HepG2 (cell line): ENCODE measurements around the gene ARRDC3. TPM values are rescaled to one million over a fixed set of nuclear protein-coding genes. Genes with fewer than 3 reads are reported as not detected.

ENCODE experiments used
- AKAP8 ChIP-seq: sonication (generic); formaldehyde crosslinking; IDR thresholded peaks from 2 replicates; pipeline ENCODE4 v1.5.1; 2020; ENCODE audit warnings: mild to moderate bottlenecking, missing genetic modification reagents
- ATF7-NPFF ChIP-seq: sonication (generic); formaldehyde crosslinking; IDR thresholded peaks from 2 replicates; pipeline ENCODE4 v1.8.1; 2023; ENCODE audit warnings: mild to moderate bottlenecking, low read depth, missing genetic modification reagents, moderate library complexity
- ELF1 ChIP-seq: sonication (generic); formaldehyde crosslinking; IDR thresholded peaks from 2 replicates; pipeline ENCODE4 v1.4.0; 2020; ENCODE audit warnings: missing genetic modification reagents
- HNF4G ChIP-seq, 2 experiments: sonication (generic) in 1 of 2; formaldehyde crosslinking in 1 of 2; IDR thresholded peaks; 2 replicates each; pipeline versions ENCODE4 v1.4.0 to v1.6.1; 2011 to 2020; ENCODE audit warnings: borderline replicate concordance in 2 of 2, low read depth in 2 of 2, mild to moderate bottlenecking in 2 of 2, low read length in 1 of 2, missing genetic modification reagents in 1 of 2, moderate library complexity in 1 of 2
- HOXA9 ChIP-seq: sonication (generic); formaldehyde crosslinking; IDR thresholded peaks from 2 replicates; pipeline ENCODE4 v1.8.1; 2022; ENCODE audit warnings: missing genetic modification reagents, mild to moderate bottlenecking, moderate library complexity, borderline replicate concordance
- KAT7 ChIP-seq: IDR thresholded peaks from 2 replicates; pipeline ENCODE4 v1.6.1; 2018; ENCODE audit warnings: borderline replicate concordance, missing compliant biosample characterization
- MTF1 ChIP-seq: sonication (generic); formaldehyde crosslinking; IDR thresholded peaks from 2 replicates; pipeline ENCODE4 v1.5.0; 2020; ENCODE audit warnings: missing genetic modification reagents
- PATZ1 ChIP-seq: sonication (generic); formaldehyde crosslinking; IDR thresholded peaks from 2 replicates; pipeline ENCODE4 v1.4.0; 2020; ENCODE audit warnings: missing genetic modification reagents
- RFX5 ChIP-seq: IDR thresholded peaks from 2 replicates; pipeline ENCODE4 v1.6.1; 2011; ENCODE audit warnings: low read depth, low read length, improper control_type of control experiment
- USF2 ChIP-seq, 2 experiments: sonication (generic) in 1 of 2; formaldehyde crosslinking in 1 of 2; IDR thresholded peaks; 2 replicates each; pipeline versions ENCODE4 v1.5.1 to v1.6.1; 2011 to 2020; ENCODE audit warnings: borderline replicate concordance in 1 of 2, low read depth in 1 of 2, low read length in 1 of 2, mild to moderate bottlenecking in 1 of 2, missing genetic modification reagents in 1 of 2, moderate library complexity in 1 of 2
- ZFP90 ChIP-seq: sonication (generic); formaldehyde crosslinking; IDR thresholded peaks from 2 replicates; pipeline ENCODE4 v1.8.0; 2022; ENCODE audit warnings: missing genetic modification reagents, mild to moderate bottlenecking, inconsistent platforms, borderline replicate concordance
- ZNF124 ChIP-seq: sonication (generic); formaldehyde crosslinking; IDR thresholded peaks from 2 replicates; pipeline ENCODE4 v1.4.0; 2020; ENCODE audit warnings: missing genetic modification reagents
- ZNF18 ChIP-seq: sonication (generic); formaldehyde crosslinking; IDR thresholded peaks from 2 replicates; pipeline ENCODE4 v1.8.0; 2022; ENCODE audit warnings: mild to moderate bottlenecking, missing genetic modification reagents; ENCODE audit not compliant: insufficient replicate concordance
- ZNF232 ChIP-seq: sonication (generic); formaldehyde crosslinking; IDR thresholded peaks from 2 replicates; pipeline ENCODE4 v1.4.0; 2020; ENCODE audit warnings: missing genetic modification reagents, borderline replicate concordance
- ZNF253 ChIP-seq: sonication (generic); formaldehyde crosslinking; IDR thresholded peaks from 2 replicates; pipeline ENCODE4 v1.8.0; 2022; ENCODE audit warnings: mild to moderate bottlenecking, missing genetic modification reagents, borderline replicate concordance
- ZNF619 ChIP-seq: sonication (generic); formaldehyde crosslinking; IDR thresholded peaks from 2 replicates; pipeline ENCODE4 v1.4.0; 2020; ENCODE audit warnings: mild to moderate bottlenecking, missing genetic modification reagents
- polyA plus RNA-seq, 8 experiments: library from polyadenylated mRNA; depleted of rRNA in 3 of 8; stranded (reverse) in 7 of 8; unstranded in 1 of 8; fragments of >200 nt; fragmentation: Illumina TruSeq in 4 of 8; extraction: Trizol in 4 of 8; gene quantifications; 2 replicates each; pipeline versions ENCODE4 v1.2.1 to v1.2.3, GENCODE V29; 2011 to 2016; ENCODE audit warnings: low read depth in 4 of 8, missing spikeins in 1 of 8, mixed read lengths in 1 of 8; ENCODE audit not compliant: insufficient read depth in 1 of 8
- total RNA-seq, 5 experiments: library from RNA; depleted of rRNA; stranded (reverse); fragments of >200 nt; fragmentation: Illumina TruSeq; extraction: Trizol; gene quantifications; 2 replicates each; pipeline ENCODE4 v1.2.3, GENCODE V29; 2016; ENCODE audit warnings: low read depth in 1 of 5
- TF ChIP-seq, protein P1 (sequence below): IDR thresholded peaks from 2 replicates; pipeline ENCODE4 v1.4.0; 2020; ENCODE audit warnings: mild to moderate bottlenecking, missing genetic modification reagents

The ARRDC3 gene
- total and polyA plus RNA-seq, 2 of the 13 experiments (the other 11 are each of a cell fraction or from before 2014, with no cell fraction given) = 3.4 to 24.4 TPM

GRCh38 chr5:91383027-91383955, at the start of gene ARRDC3 (continued):
- TF ChIP-seq, protein P1, sequence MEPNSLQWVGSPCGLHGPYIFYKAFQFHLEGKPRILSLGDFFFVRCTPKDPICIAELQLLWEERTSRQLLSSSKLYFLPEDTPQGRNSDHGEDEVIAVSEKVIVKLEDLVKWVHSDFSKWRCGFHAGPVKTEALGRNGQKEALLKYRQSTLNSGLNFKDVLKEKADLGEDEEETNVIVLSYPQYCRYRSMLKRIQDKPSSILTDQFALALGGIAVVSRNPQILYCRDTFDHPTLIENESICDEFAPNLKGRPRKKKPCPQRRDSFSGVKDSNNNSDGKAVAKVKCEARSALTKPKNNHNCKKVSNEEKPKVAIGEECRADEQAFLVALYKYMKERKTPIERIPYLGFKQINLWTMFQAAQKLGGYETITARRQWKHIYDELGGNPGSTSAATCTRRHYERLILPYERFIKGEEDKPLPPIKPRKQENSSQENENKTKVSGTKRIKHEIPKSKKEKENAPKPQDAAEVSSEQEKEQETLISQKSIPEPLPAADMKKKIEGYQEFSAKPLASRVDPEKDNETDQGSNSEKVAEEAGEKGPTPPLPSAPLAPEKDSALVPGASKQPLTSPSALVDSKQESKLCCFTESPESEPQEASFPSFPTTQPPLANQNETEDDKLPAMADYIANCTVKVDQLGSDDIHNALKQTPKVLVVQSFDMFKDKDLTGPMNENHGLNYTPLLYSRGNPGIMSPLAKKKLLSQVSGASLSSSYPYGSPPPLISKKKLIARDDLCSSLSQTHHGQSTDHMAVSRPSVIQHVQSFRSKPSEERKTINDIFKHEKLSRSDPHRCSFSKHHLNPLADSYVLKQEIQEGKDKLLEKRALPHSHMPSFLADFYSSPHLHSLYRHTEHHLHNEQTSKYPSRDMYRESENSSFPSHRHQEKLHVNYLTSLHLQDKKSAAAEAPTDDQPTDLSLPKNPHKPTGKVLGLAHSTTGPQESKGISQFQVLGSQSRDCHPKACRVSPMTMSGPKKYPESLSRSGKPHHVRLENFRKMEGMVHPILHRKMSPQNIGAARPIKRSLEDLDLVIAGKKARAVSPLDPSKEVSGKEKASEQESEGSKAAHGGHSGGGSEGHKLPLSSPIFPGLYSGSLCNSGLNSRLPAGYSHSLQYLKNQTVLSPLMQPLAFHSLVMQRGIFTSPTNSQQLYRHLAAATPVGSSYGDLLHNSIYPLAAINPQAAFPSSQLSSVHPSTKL (CRISPR knock-in tag) = no peak
- TF ChIP-seq AKAP8 (CRISPR knock-in tag) = no peak
- TF ChIP-seq RFX5 = no peak
- peak; percentile 54; the same call in 1 of the 2 replicates for TF ChIP-seq ZNF124 (CRISPR knock-in tag)
- TF ChIP-seq USF2 (IDR thresholded peaks at IDR 0.05; ENCODE audit: low read depth, low read length) = no peak
- peak; percentile 21; the same call in 1 of the 2 replicates for TF ChIP-seq USF2 (CRISPR knock-in tag; IDR thresholded peaks at IDR 0.05; ENCODE audit: borderline replicate concordance)
- TF ChIP-seq HOXA9 (CRISPR knock-in tag) = no peak
- TF ChIP-seq HNF4G (IDR thresholded peaks at IDR 0.05; ENCODE audit: borderline replicate concordance, low read depth, low read length) = peak; percentile 8; the same call in 1 of the 2 replicates
- TF ChIP-seq HNF4G (CRISPR knock-in tag; IDR thresholded peaks at IDR 0.05; ENCODE audit: borderline replicate concordance, low read depth) = no peak
- no peak for TF ChIP-seq ZNF253 (CRISPR knock-in tag)
- TF ChIP-seq ZNF18 (CRISPR knock-in tag) = no peak
- no peak for TF ChIP-seq MTF1 (CRISPR knock-in tag)
- TF ChIP-seq ZFP90 (CRISPR knock-in tag) = no peak
- TF ChIP-seq ELF1 = no peak
- TF ChIP-seq PATZ1 (CRISPR knock-in tag) = peak; percentile 72
- 0 out of 2 replicates have a peak, but pooled peaks have one; percentile 32 for TF ChIP-seq ATF7-NPFF (CRISPR knock-in tag)
- no peak; the same call in 1 of the 2 replicates for TF ChIP-seq ZNF232 (CRISPR knock-in tag)
- 0 out of 2 replicates have a peak, but pooled peaks have one; percentile 61 for TF ChIP-seq ZNF619 (CRISPR knock-in tag)
- no peak for TF ChIP-seq KAT7
